ENCODE data around the gene SSC5D. TPM values are rescaled to one million over a fixed set of nuclear protein-coding genes. Genes with fewer than 3 reads are reported as not detected.

The SSC5D gene
- polyA plus RNA-seq, 1 donor (not counting 4 experiments of a cell fraction or from before 2014, with no cell fraction given) = not detected

DNA sequence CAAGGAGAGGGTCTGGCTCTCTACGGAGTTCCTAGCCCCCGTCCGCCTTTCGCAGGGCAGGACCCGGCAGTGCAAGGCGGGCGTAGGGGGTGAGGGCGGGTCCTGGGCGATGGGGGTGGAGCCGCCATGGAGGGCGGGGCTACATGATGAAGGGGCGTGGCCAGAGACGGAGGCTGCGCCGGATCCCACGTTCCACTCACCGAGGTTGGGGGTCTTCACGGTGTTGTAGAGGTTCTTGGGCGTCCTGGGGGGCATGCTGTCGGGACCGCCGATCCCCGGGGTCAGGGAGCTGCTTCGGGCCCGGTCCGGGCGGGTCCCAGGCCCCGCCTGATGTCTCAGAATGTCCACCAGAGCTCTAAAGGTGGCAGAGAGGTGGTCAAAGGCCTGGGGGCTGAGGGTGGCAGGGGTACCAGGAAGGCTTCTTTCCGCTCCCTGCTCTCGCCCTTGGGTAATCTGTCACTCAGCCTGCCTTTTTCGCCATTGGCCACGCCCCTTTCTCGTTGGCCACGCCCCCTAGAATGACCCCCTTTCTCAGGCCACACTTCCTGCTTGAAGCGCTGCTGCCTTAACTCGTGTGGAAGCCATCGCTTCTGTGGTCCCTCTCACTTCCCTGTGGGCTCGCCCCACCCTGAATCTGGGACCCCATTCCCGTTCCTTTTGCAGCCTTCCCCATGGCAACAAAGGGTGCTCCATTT is 47.7 kb upstream of the SSC5D start:
- TF ChIP-seq CTCF (optimal IDR thresholded peaks at IDR 0.05 in 1 of 3, IDR thresholded peaks at IDR 0.05 in 1 of 3, conservative IDR thresholded peaks at IDR 0.05 in 1 of 3; ENCODE audit: extremely low read depth in 1 of 3, insufficient read depth in 2 of 3, low read length in 3 of 3) = no peak
- TF ChIP-seq EZH2 (IDR thresholded peaks at IDR 0.05; ENCODE audit: low read length) = peak; percentile 10
- H3K4me2 ChIP-seq (ENCODE audit: control insufficient read depth, extremely low read depth, insufficient read depth, low read depth, low read length) = no peak overlapping the region
- no peaks in the 10 kb centered on the region for H3K9me3 ChIP-seq (ENCODE audit: control insufficient read depth, low read depth, low read length)
- H3K4me3 ChIP-seq (ENCODE audit: control insufficient read depth in 2 of 3, extremely low read depth in 1 of 3, insufficient read depth in 2 of 3, low read depth in 1 of 3, low read length in 3 of 3) = no peak overlapping the region
- dilution Hi-C loops (cut with MboI; ENCODE audit: extremely low pct_ligation_motif_present, low sequenced_read_pairs) = no loop called here
- peaks cover 3% of the 10 kb centered on the region for H3K4me1 ChIP-seq (ENCODE audit: control insufficient read depth, extremely low read depth, insufficient read depth, low read length)
- peaks cover 9% of the 10 kb centered on the region for H4K20me1 ChIP-seq (ENCODE audit: control insufficient read depth, extremely low read depth, insufficient read depth, low read length)
- H3K36me3 ChIP-seq (ENCODE audit: control insufficient read depth in 2 of 2, extremely low read depth in 1 of 2, insufficient read depth in 2 of 2, low read length in 2 of 2) = no peaks in the 10 kb centered on the region
- H3K27ac ChIP-seq (ENCODE audit: control insufficient read depth, insufficient read depth, low read length) = no peak overlapping the region
- H3K27me3 ChIP-seq (ENCODE audit: control insufficient read depth, extremely low read depth, insufficient read depth, low read length) = peaks cover 58% of the 10 kb centered on the region
- no peak for DNase-seq (ENCODE audit: low read depth, low spot score)
- no peak overlapping the region for H3K9ac ChIP-seq (ENCODE audit: control insufficient read depth, extremely low read depth, insufficient read depth, low read length)
- no peak for FAIRE-seq
- H3K79me2 ChIP-seq (ENCODE audit: control insufficient read depth, insufficient read depth, low read length) = no peaks in the 10 kb centered on the region
- H2AFZ ChIP-seq (ENCODE audit: control insufficient read depth, low read length) = no peak overlapping the region
- no peaks in the 10 kb centered on the region for H3K9me1 ChIP-seq (ENCODE audit: control insufficient read depth, extremely low read depth, insufficient read depth, low read length)

DNA sequence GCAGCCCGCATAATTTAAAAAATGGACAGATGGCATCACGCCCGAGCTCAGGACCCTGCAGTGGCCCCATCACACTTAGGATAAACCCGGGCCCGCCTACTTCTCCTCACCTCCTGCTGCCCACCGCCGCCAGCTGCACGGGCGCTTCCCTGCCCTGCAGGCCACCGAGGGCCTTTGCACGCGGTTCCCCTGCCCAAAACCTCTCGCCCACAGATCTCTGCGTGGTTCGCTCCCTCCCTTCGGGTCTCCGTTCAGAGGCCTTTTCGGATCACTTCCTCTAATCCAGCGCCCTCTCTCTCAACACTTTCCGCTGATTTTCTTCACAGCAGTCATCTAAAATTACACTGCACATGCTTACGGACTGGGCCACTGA is 46.9 kb upstream of the SSC5D start:
- FAIRE-seq (no peak), DNase-seq (ENCODE audit: low read depth, low spot score) (no peak)
- Histone ChIP-seq H3K9ac (ENCODE audit: control insufficient read depth, extremely low read depth, insufficient read depth, low read length) (no peak overlapping the region), H4K20me1 (ENCODE audit: control insufficient read depth, extremely low read depth, insufficient read depth, low read length) (peaks cover 9% of the 10 kb centered on the region), H3K4me1 (ENCODE audit: control insufficient read depth, extremely low read depth, insufficient read depth, low read length) (peaks cover 7% of the 10 kb centered on the region), H3K9me1 (ENCODE audit: control insufficient read depth, extremely low read depth, insufficient read depth, low read length) (no peaks in the 10 kb centered on the region), H3K4me3 (ENCODE audit: control insufficient read depth in 2 of 3, extremely low read depth in 1 of 3, insufficient read depth in 2 of 3, low read depth in 1 of 3, low read length in 3 of 3) (no peak overlapping the region), H3K36me3 (ENCODE audit: control insufficient read depth in 2 of 2, extremely low read depth in 1 of 2, insufficient read depth in 2 of 2, low read length in 2 of 2) (no peaks in the 10 kb centered on the region), H3K27ac (ENCODE audit: control insufficient read depth, insufficient read depth, low read length) (no peak overlapping the region), H3K9me3 (ENCODE audit: control insufficient read depth, low read depth, low read length) (no peaks in the 10 kb centered on the region), H2AFZ (ENCODE audit: control insufficient read depth, low read length) (no peak overlapping the region), H3K27me3 (ENCODE audit: control insufficient read depth, extremely low read depth, insufficient read depth, low read length) (peaks cover 58% of the 10 kb centered on the region), H3K4me2 (ENCODE audit: control insufficient read depth, extremely low read depth, insufficient read depth, low read depth, low read length) (no peak overlapping the region), H3K79me2 (ENCODE audit: control insufficient read depth, insufficient read depth, low read length) (no peaks in the 10 kb centered on the region)
- TF ChIP-seq CTCF (optimal IDR thresholded peaks at IDR 0.05 in 1 of 3, IDR thresholded peaks at IDR 0.05 in 1 of 3, conservative IDR thresholded peaks at IDR 0.05 in 1 of 3; ENCODE audit: extremely low read depth in 1 of 3, insufficient read depth in 2 of 3, low read length in 3 of 3) (no peak), EZH2 (IDR thresholded peaks at IDR 0.05; ENCODE audit: low read length) (no peak)
- dilution Hi-C loops (cut with MboI; ENCODE audit: extremely low pct_ligation_motif_present, low sequenced_read_pairs) = no loop called here

Measured in keratinocyte (primary cell).